ENCODE results near the gene TTYH3.

DNA sequence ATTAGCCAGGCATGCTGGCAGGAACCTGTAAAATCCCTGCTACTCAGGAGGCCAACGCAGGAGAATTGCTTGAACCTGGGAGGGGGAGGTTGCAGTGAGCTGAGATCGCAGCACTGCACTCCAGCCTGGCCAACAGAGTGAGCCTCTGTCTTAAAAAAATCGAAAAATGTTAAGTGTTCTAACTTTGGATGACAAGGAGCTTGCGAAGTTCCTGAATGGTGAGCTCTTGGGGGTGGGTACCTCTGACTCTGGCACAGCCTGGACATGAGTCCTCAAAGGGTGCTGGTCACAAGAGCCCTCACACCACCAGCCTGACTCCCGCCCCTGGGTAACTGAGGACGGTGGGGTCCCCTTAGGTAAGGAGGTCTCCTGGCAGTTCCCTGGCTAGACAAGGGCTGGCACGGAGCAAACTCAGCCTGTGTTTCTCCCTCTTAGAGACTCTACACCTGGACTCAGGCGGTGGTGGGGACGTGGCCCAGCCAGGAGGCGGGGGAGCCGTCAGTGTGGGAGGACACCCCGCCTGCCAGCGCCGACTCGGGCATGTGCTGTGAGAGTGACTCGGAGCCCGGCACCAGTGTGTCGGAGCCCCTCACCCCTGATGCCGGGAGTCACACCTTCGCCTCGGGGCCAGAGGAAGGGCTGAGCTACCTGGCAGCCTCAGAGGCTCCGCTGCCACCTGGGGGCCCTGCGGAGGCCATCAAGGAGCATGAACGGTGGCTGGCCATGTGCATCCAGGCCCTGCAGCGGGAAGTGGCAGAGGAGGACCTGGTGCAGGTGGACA is 80.3 kb downstream of the TTYH3 start:
- TF ChIP-seq, protein P1, sequence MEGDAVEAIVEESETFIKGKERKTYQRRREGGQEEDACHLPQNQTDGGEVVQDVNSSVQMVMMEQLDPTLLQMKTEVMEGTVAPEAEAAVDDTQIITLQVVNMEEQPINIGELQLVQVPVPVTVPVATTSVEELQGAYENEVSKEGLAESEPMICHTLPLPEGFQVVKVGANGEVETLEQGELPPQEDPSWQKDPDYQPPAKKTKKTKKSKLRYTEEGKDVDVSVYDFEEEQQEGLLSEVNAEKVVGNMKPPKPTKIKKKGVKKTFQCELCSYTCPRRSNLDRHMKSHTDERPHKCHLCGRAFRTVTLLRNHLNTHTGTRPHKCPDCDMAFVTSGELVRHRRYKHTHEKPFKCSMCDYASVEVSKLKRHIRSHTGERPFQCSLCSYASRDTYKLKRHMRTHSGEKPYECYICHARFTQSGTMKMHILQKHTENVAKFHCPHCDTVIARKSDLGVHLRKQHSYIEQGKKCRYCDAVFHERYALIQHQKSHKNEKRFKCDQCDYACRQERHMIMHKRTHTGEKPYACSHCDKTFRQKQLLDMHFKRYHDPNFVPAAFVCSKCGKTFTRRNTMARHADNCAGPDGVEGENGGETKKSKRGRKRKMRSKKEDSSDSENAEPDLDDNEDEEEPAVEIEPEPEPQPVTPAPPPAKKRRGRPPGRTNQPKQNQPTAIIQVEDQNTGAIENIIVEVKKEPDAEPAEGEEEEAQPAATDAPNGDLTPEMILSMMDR (IDR thresholded peaks at IDR 0.05): no peak
- TF ChIP-seq TCF7L2 (IDR thresholded peaks at IDR 0.05; ENCODE audit: low read depth, low read length) (no peak), POLR2AphosphoS5 (IDR thresholded peaks at IDR 0.05; ENCODE audit: low read depth, low read length) (no peak)

All from Panc1 (cell line).